Brain microvascular endothelial cell (primary cell): ENCODE measurements around the gene NREP.

Experiments
- DNase-seq: peaks from one replicate; pipeline ENCODE4 v3.0.0-alpha.2; 2020
- H3K27ac ChIP-seq: fragments of 250-450 bp; sonication (Bioruptor Pico); 2 replicates; pipeline ENCODE4 v1.5.1; 2020; ENCODE audit warnings: mild to moderate bottlenecking, moderate library complexity
- H3K27me3 ChIP-seq: fragments of 250-450 bp; sonication (Bioruptor Pico); replicated peaks from 2 replicates; pipeline ENCODE4 v1.5.1; 2020; ENCODE audit warnings: mild to moderate bottlenecking
- H3K36me3 ChIP-seq: fragments of 250-450 bp; sonication (Bioruptor Pico); replicated peaks from 2 replicates; pipeline ENCODE4 v1.5.1; 2020; ENCODE audit warnings: mild to moderate bottlenecking
- H3K4me3 ChIP-seq: 2 replicates; pipeline ENCODE4 v1.5.1; 2011; ENCODE audit warnings: low read depth, mild to moderate bottlenecking, control low read depth, low read length, moderate library complexity
- in situ Hi-C: cut with HindIII; loops from 2 replicates; pipeline ENCODE4 v1.10.0; 2017; ENCODE audit warnings: low sequenced_read_pairs, low pct_ligation_motif_present
- TF ChIP-seq, protein P1 (sequence below): IDR thresholded peaks from 2 replicates; pipeline ENCODE4 v1.5.1; 2011; ENCODE audit warnings: low read depth, mild to moderate bottlenecking, moderate library complexity, low read length, control low read depth, inconsistent platforms; ENCODE audit errors: missing control alignments

Gene NREP

DNA sequence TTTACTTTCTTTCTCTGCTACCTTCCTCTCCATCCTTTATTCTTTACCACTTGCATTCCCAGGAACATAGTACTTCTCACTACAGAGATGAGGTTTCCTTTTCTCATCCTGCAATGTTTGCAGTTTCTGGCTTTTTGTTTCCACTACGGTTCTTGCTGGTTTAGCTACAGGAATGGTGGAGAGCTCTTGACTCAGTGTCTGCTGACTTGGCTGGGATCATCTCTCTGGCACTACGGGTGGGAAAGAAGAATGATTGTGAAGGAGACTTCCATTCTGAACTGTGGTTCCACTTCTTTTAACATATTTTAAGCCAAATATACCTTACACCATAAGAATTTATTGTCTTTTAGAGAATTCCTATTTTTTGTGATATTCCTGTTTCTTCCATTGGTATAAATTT, 65.1 kb downstream of the NREP start:
- in situ Hi-C loops, result no loop called here
- Histone ChIP-seq H3K36me3 (no peaks in the 10 kb centered on the region), H3K27me3 (no peaks in the 10 kb centered on the region), H3K27ac (no peak overlapping the region), H3K4me3 (no peak overlapping the region)
- no peak for DNase-seq
- TF ChIP-seq, protein P1, sequence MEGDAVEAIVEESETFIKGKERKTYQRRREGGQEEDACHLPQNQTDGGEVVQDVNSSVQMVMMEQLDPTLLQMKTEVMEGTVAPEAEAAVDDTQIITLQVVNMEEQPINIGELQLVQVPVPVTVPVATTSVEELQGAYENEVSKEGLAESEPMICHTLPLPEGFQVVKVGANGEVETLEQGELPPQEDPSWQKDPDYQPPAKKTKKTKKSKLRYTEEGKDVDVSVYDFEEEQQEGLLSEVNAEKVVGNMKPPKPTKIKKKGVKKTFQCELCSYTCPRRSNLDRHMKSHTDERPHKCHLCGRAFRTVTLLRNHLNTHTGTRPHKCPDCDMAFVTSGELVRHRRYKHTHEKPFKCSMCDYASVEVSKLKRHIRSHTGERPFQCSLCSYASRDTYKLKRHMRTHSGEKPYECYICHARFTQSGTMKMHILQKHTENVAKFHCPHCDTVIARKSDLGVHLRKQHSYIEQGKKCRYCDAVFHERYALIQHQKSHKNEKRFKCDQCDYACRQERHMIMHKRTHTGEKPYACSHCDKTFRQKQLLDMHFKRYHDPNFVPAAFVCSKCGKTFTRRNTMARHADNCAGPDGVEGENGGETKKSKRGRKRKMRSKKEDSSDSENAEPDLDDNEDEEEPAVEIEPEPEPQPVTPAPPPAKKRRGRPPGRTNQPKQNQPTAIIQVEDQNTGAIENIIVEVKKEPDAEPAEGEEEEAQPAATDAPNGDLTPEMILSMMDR, result no peak

DNA sequence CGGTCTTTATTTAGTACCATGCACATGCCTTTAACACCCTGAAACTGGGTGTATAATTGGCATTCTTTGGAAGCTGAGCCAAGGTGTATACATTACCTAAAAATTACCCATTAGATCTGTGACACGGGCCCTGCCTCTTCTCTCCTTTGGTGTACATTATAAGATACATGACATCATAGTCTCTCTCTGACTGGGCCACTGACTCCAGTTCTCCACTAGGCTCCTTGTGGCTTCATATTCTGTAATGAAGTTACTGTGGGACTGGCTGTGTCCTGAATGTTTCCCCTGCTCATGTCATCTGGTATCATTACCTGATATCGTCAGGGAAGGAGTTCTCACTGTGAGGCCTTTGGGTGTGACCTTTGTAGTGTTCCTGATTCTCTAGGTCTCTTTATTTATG, 65.5 kb downstream of the NREP start:
- Histone ChIP-seq H3K4me3 (no peak overlapping the region), H3K27me3 (no peaks in the 10 kb centered on the region), H3K36me3 (no peaks in the 10 kb centered on the region), H3K27ac (no peak overlapping the region)
- TF ChIP-seq, protein P1, result no peak
- no peak for DNase-seq
- in situ Hi-C loops, result no loop called here

DNA sequence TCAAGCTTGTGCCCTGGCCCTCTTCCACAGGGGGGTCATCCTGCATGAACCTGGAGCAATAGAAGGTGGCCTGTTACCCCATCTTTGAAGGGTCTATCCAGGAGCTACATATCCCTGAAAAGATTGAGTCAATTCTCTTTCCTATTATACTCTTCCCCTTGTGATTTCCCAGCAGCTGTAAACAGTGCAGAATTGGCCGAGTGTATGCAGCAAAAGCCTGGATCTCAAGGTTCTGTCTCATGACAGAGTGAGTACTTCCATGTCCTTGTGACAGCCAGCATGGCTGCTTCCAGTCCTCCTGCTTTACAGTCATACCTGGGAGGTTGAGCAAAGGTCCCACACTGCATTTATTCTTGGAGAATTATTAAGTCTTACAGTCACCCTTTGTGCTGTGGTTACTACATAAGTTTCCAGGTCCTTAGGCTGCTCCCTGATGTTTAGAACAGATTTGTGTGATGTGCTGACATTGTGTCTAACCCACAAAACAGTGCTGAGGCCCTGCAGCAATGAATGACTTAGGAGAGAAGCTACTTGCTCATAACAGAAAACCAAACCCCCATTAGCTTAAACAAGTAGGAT, 67.5 kb downstream of the NREP start:
- no peak for DNase-seq

DNA sequence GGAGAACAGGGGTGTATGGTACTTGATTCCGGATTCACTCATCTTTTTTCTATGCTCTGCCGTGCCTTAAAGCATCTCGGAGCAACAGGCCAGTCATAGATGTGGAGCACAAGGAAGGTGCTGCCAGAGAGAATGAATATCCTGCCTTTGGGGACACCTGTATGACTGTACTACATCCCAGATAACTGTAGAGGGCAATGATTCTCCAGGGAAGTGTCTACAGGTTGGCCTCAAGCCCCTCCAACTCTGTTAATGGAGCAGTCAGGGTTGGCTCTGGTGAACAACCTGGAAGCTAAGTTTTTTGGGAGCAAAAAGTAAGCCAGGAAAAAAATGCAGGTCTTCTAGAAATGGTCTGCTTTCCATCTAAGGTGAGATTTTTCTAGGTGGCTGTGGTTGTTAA, 71.0 kb downstream of the NREP start:
- no peak overlapping the region for H3K27ac ChIP-seq
- no peaks in the 10 kb centered on the region for H3K36me3 ChIP-seq
- H3K4me3 ChIP-seq, result no peak overlapping the region
- TF ChIP-seq, protein P1, result peak; percentile 26
- DNase-seq, result no peak
- H3K27me3 ChIP-seq, result no peaks in the 10 kb centered on the region
- in situ Hi-C loops, result no loop called here

More for the DNA sequence above, 67.5 kb downstream of the NREP start:
- no peaks in the 10 kb centered on the region for H3K27me3 ChIP-seq
- in situ Hi-C loops, result no loop called here
- TF ChIP-seq, protein P1, result no peak
- H3K36me3 ChIP-seq, result no peaks in the 10 kb centered on the region
- H3K27ac ChIP-seq, result no peak overlapping the region
- no peak overlapping the region for H3K4me3 ChIP-seq

DNA sequence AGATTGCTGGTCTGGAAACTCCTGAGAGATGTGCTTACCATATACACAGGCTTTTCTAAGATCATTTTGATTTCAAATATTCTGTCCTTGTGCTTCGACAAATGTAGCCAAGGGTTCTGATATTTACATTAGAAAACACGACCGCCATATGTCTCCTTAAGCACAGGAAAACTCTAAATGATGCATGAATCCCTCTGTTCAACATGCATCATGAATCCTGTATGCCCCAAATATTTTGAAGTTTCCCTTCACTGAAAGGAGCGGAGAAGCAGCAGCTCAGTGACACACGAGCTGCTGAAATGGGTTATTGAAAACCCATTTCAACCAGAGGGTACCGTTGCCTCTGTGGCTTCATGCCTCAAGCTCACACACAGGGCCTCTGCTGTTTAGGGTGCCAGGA, 74.4 kb downstream of the NREP start:
- no peak overlapping the region for H3K4me3 ChIP-seq
- TF ChIP-seq, protein P1, result no peak
- DNase-seq, result no peak
- no peaks in the 10 kb centered on the region for H3K36me3 ChIP-seq
- H3K27ac ChIP-seq, result peak overlapping the region; percentile 94
- in situ Hi-C loops, result no loop called here
- H3K27me3 ChIP-seq, result no peaks in the 10 kb centered on the region

DNA sequence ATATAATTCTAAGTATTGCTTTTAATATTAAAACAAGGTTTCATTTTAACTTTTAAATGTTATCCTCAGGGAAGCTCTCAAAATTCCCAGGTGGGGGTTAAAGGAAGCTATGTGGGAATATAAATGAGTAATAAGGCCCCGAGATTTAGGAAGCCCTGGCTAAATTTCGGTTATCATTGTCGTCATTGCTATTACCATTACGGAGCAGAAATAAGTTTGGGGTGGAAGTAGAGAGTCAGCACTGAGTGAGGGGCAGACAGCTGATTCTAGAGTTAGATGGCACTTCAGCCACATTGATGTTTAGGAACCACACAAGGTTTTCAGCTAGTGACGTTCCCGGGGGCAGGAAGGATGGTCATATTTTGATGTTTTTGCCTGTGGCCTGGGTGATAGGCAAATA, 74.9 kb downstream of the NREP start:
- H3K27ac ChIP-seq, result peak overlapping the region; percentile 94
- no peak overlapping the region for H3K4me3 ChIP-seq
- DNase-seq, result peak; percentile 26
- TF ChIP-seq, protein P1, result no peak
- H3K36me3 ChIP-seq, result no peaks in the 10 kb centered on the region
- no peaks in the 10 kb centered on the region for H3K27me3 ChIP-seq
- in situ Hi-C loops, result no loop called here
